Measurements from ENCODE around the gene HAX1.
"Not testable (repeated sequence)": the region's sequence is repeated elsewhere in the genome, so short reads cannot be mapped to it uniquely, and the experiment has no call there.

The HAX1 gene

GRCh38 chr1:154272217-154272998 is at the start of gene HAX1:
HAX1 (plus strand) TSS chr1:154272629; CDS start chr1:154272724, 95 bp downstream.
- DNase-seq, result peak; percentile 99

- no peak for DNase-seq
Measured at GRCh38 chr1:154222918-154223317, 49.5 kb upstream of the HAX1 start.

- DNase-seq, result no peak
Measured at GRCh38 chr1:154223621-154224020, 48.8 kb upstream of the HAX1 start.

GRCh38 chr1:154225370-154225769 is 47.1 kb upstream of the HAX1 start:
- no peak for DNase-seq

- not testable (repeated sequence) for DNase-seq
Measured at GRCh38 chr1:154231112-154231511, 41.3 kb upstream of the HAX1 start.

- DNase-seq, result not testable (repeated sequence)
Measured at GRCh38 chr1:154233127-154233526, 39.3 kb upstream of the HAX1 start.

GRCh38 chr1:154236855-154237254 is 35.6 kb upstream of the HAX1 start:
- no peak for DNase-seq

GRCh38 chr1:154237435-154237834 is 35.0 kb upstream of the HAX1 start:
- no peak for DNase-seq

- no peak for DNase-seq
Measured at GRCh38 chr1:154237880-154238506, 34.4 kb upstream of the HAX1 start.

- no peak for DNase-seq
Measured at GRCh38 chr1:154239491-154239890, 32.9 kb upstream of the HAX1 start.

- DNase-seq, result no peak
Measured at GRCh38 chr1:154240294-154240833, 32.1 kb upstream of the HAX1 start.

- DNase-seq, result no peak
Measured at GRCh38 chr1:154241703-154242351, 30.6 kb upstream of the HAX1 start.

GRCh38 chr1:154253671-154254070 is 18.8 kb upstream of the HAX1 start:
- DNase-seq, result no peak

GRCh38 chr1:154256686-154257085 is 15.7 kb upstream of the HAX1 start:
- no peak for DNase-seq

GRCh38 chr1:154258784-154259183 is 13.6 kb upstream of the HAX1 start:
- DNase-seq, result no peak

- DNase-seq, result no peak
Measured at GRCh38 chr1:154260127-154260526, 12.3 kb upstream of the HAX1 start.

GRCh38 chr1:154263465-154264332 is 8.7 kb upstream of the HAX1 start:
- no peak for DNase-seq

- no peak for DNase-seq
Measured at GRCh38 chr1:154264454-154264853, 8.0 kb upstream of the HAX1 start.

- DNase-seq, result no peak
Measured at GRCh38 chr1:154265586-154265985, 6.8 kb upstream of the HAX1 start.

- no peak for DNase-seq
Measured at GRCh38 chr1:154270833-154271232, 1.6 kb upstream of the HAX1 start.

- no peak for DNase-seq
Measured at GRCh38 chr1:154272999-154273563, 652 bp downstream of the HAX1 start.

GRCh38 chr1:154276797-154277196 is 4.4 kb downstream of the HAX1 start:
- DNase-seq, result no peak

Measured in CD4-positive, alpha-beta T cell treated with Interleukin-15 for 1 hour (primary cell).